GM23248 (cell line): Measurements from ENCODE around the gene YPEL1. TPM values are rescaled to one million over a fixed set of nuclear protein-coding genes. Genes with fewer than 3 reads are reported as not detected.

ENCODE experiments used
- DNase-seq: peaks from one replicate; pipeline ENCODE4 v3.0.0-alpha.2; 2015
- H2AFZ ChIP-seq: fragments of 200-600 bp; sonication (generic); 2 replicates; pipeline ENCODE4 v1.6.1; 2016; ENCODE audit warnings: antibody characterized with exemption
- H3F3A ChIP-seq: fragments of 200-600 bp; sonication (generic); 2 replicates; pipeline ENCODE4 v1.6.1; 2016; ENCODE audit warnings: mild to moderate bottlenecking, antibody characterized with exemption, mixed run types; ENCODE audit not compliant: insufficient read depth
- H3K27ac ChIP-seq: fragments of 200-600 bp; sonication (generic); 2 replicates; pipeline ENCODE4 v1.5.1; 2016; ENCODE audit warnings: mild to moderate bottlenecking
- H3K27me3 ChIP-seq: fragments of 200-600 bp; sonication (generic); replicated peaks from 2 replicates; pipeline ENCODE4 v1.6.1; 2016; ENCODE audit warnings: mild to moderate bottlenecking; ENCODE audit not compliant: insufficient read depth
- H3K36me3 ChIP-seq: fragments of 200-600 bp; sonication (generic); 2 replicates; pipeline ENCODE4 v1.6.1; 2016; ENCODE audit warnings: low read depth, mild to moderate bottlenecking
- H3K4me1 ChIP-seq: fragments of 200-600 bp; sonication (generic); 2 replicates; pipeline ENCODE4 v1.6.1; 2016; ENCODE audit warnings: mild to moderate bottlenecking; ENCODE audit not compliant: insufficient read depth
- H3K4me2 ChIP-seq: fragments of 200-600 bp; sonication (generic); one replicate; pipeline ENCODE4 v1.6.1; 2016; ENCODE audit warnings: mild to moderate bottlenecking; ENCODE audit not compliant: unreplicated experiment
- H3K4me3 ChIP-seq: fragments of 200-600 bp; sonication (generic); 2 replicates; pipeline ENCODE4 v1.5.1; 2016; ENCODE audit warnings: mild to moderate bottlenecking
- H3K79me2 ChIP-seq: fragments of 200-600 bp; sonication (generic); 2 replicates; pipeline ENCODE4 v1.6.1; 2016; ENCODE audit warnings: mild to moderate bottlenecking; ENCODE audit not compliant: insufficient read depth
- H3K9ac ChIP-seq: fragments of 200-600 bp; sonication (generic); 2 replicates; pipeline ENCODE4 v1.6.1; 2016; ENCODE audit warnings: mild to moderate bottlenecking
- H3K9me2 ChIP-seq: fragments of 200-600 bp; sonication (generic); 2 replicates; pipeline ENCODE4 v1.6.1; 2016; ENCODE audit warnings: mixed run types, mild to moderate bottlenecking, moderate library complexity; ENCODE audit not compliant: insufficient read depth
- H3K9me3 ChIP-seq: fragments of 200-600 bp; sonication (generic); one replicate; pipeline ENCODE4 v1.6.1; 2017; ENCODE audit warnings: low read depth
- H4K20me1 ChIP-seq: fragments of 200-600 bp; sonication (generic); 2 replicates; pipeline ENCODE4 v1.6.0; 2016; ENCODE audit not compliant: insufficient read depth
- EZH2 ChIP-seq: fragments of 200-600 bp; sonication (generic); IDR thresholded peaks from 2 replicates; pipeline ENCODE4 v1.6.1; 2018; ENCODE audit warnings: antibody characterized with exemption, mild to moderate bottlenecking; ENCODE audit not compliant: insufficient read depth, poor library complexity, severe bottlenecking
- EZH2phosphoT487 ChIP-seq: fragments of 200-600 bp; sonication (generic); IDR thresholded peaks from 2 replicates; pipeline ENCODE4 v1.6.1; 2018; ENCODE audit warnings: antibody characterized with exemption, moderate library complexity, mild to moderate bottlenecking, low read depth; ENCODE audit not compliant: insufficient read depth
- WGBS, 2 experiments: methylation state at CpG; one replicate each; pipeline ENCODE4 v1.1.6; 2015 to 2017; ENCODE audit warnings: low lambda C conversion rate in 2 of 2, low coverage in 1 of 2; ENCODE audit errors: missing lambda C conversion rate in 2 of 2; 5-methylcytosine and 5-hydroxymethylcytosine counted together
- in situ Hi-C: fragments of 300-500 bp; cut with MboI; formaldehyde crosslinking; loops from 2 replicates; pipeline ENCODE4 v1.15.0; 2020
- polyA plus RNA-seq: library from polyadenylated mRNA; unstranded; fragments of >200 nt; fragmentation: Nextera tagmentation; extraction: Ambion mirVana; gene quantifications from 2 replicates; pipeline ENCODE4 v1.2.1, GENCODE V29; 2016
- total RNA-seq: library from RNA; depleted of rRNA; stranded (reverse); fragments of >200 nt; shearing (Covaris generic); gene quantifications from 2 replicates; pipeline ENCODE4 v1.2.3, GENCODE V29; 2014; rRNA removed

Gene YPEL1, protein sequence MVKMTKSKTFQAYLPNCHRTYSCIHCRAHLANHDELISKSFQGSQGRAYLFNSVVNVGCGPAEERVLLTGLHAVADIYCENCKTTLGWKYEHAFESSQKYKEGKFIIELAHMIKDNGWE
- total RNA-seq (0.22 and 0.63 TPM in 2 replicates), polyA plus RNA-seq (0.47 and 1.1 TPM in 2 replicates)

DNA sequence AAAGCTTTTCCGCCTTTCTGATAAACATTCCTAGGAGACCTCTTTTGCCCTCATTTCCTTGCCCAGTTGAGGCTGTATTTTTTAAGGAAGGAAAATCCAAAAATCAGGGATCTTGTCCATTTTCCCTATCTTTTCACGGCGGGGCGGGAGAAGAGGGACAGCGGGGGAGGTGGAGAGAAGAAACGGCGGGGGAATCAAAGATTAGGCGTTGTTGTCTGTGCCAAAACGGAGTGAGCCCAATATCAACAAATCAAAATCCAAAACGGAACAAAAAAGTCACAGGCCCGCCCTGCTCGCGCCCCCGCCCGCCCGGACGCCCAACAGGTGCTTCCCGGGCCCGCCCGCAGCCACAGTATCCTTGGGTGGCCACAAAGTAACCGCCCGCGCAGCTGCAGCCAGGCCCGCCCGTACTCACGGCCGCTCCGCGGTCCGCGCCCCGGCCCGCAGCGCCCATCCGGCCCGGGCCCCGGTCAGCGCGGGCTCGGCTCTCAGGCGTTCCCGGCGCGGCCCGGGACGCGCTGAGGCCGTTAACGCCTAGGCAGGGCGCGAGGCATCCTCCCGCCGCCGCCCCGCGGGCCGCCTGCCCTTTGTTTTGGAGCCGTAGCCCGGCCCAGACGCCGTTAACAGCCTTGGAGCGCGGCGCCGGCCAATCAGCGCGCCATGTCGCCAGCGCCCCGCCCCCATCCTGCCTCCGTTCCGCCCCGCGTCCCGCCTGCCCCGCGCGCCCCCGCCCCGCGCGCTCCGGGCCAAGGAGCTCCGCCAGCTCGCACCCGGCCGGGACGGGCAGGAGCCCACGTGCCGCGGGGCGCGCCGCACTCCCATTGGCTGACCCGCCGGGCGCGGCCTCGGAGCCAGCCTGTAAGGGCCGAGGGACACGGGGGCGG is at the start of gene YPEL1:
YPEL1 (minus strand) TSS at position 595 of the 884 bp plus-strand sequence. CDS start 25,050 bp downstream, outside the sequence.
- Histone ChIP-seq H3K4me1 (0 out of 2 replicates have a peak, but pooled peaks cover 3% of the 10 kb centered on the region), H3K36me3 (no peaks in the 10 kb centered on the region), H3K9me3 (no peaks in the 10 kb centered on the region), H3K27ac (no peak within 1 kb of the TSS), H4K20me1 (no peaks in the 10 kb centered on the region), H3F3A (no peaks in the 10 kb centered on the region), H3K79me2 (no peaks in the 10 kb centered on the region), H3K9ac (peak within 1 kb of the TSS; percentile 43), H3K9me2 (no peaks in the 10 kb centered on the region), H3K4me2 (peak within 1 kb of the TSS; percentile 91), H2AFZ (peak within 1 kb of the TSS; percentile 83), H3K4me3 (peak within 1 kb of the TSS; percentile 76), H3K27me3 (peaks cover 4% of the 10 kb centered on the region; the same call in 1 of the 2 replicates)
- in situ Hi-C loops = no loop called here
- WGBS, 2 experiments = 2% methylated on average over 27 to 62 of the region's 102 CpGs
- no peak for TF ChIP-seq EZH2
- TF ChIP-seq EZH2phosphoT487 = no peak
- DNase-seq = peak; percentile 98

- TF ChIP-seq EZH2phosphoT487 (no peak), EZH2 (no peak)
- in situ Hi-C loops = no loop called here
- 87 to 91% methylated on average over 2 of the region's 2 CpGs for WGBS, 2 experiments
Observed at GRCh38 chr22:21780259-21780658, 44.7 kb upstream of the YPEL1 start.

GRCh38 chr22:21779444-21779843 is 43.9 kb upstream of the YPEL1 start:
- Histone ChIP-seq H3K4me2 (peak overlapping the region; percentile 0), H2AFZ (no peak overlapping the region), H3K27me3 (no peaks in the 10 kb centered on the region), H3K27ac (no peak overlapping the region), H3K9me2 (no peaks in the 10 kb centered on the region), H4K20me1 (peaks cover 6% of the 10 kb centered on the region; the same call in 1 of the 2 replicates), H3K79me2 (peaks cover 17% of the 10 kb centered on the region), H3F3A (peaks cover 22% of the 10 kb centered on the region; the same call in 1 of the 2 replicates), H3K4me3 (no peak overlapping the region), H3K36me3 (no peaks in the 10 kb centered on the region; the same call in 1 of the 2 replicates), H3K9ac (no peak overlapping the region), H3K9me3 (no peaks in the 10 kb centered on the region), H3K4me1 (peaks cover 14% of the 10 kb centered on the region)
- WGBS, 2 experiments = 49 to 56% methylated on average over 2 of the region's 2 CpGs
- TF ChIP-seq EZH2 (no peak), EZH2phosphoT487 (no peak)
- DNase-seq = peak; percentile 32
- in situ Hi-C loops = no loop called here

More at GRCh38 chr22:21780259-21780658, 44.7 kb upstream of the YPEL1 start:
- H3K9ac ChIP-seq = no peak overlapping the region
- DNase-seq = no peak
- no peaks in the 10 kb centered on the region for H3K9me3 ChIP-seq
- H3F3A ChIP-seq = peaks cover 22% of the 10 kb centered on the region; the same call in 1 of the 2 replicates
- peaks cover 14% of the 10 kb centered on the region for H3K4me1 ChIP-seq
- H3K27ac ChIP-seq = no peak overlapping the region
- H3K4me2 ChIP-seq = no peak overlapping the region
- H3K9me2 ChIP-seq = no peaks in the 10 kb centered on the region
- H2AFZ ChIP-seq = no peak overlapping the region
- peaks cover 6% of the 10 kb centered on the region; the same call in 1 of the 2 replicates for H4K20me1 ChIP-seq
- no peaks in the 10 kb centered on the region; the same call in 1 of the 2 replicates for H3K36me3 ChIP-seq
- H3K79me2 ChIP-seq = peaks cover 23% of the 10 kb centered on the region
- no peaks in the 10 kb centered on the region for H3K27me3 ChIP-seq
- no peak overlapping the region for H3K4me3 ChIP-seq

GRCh38 chr22:21778705-21779363 is 43.2 kb upstream of the YPEL1 start:
- H3K4me3 ChIP-seq = no peak overlapping the region
- H2AFZ ChIP-seq = no peak overlapping the region
- peak overlapping the region; percentile 0 for H3K4me2 ChIP-seq
- H3K27ac ChIP-seq = no peak overlapping the region
- in situ Hi-C loops = no loop called here
- peaks cover 14% of the 10 kb centered on the region for H3K4me1 ChIP-seq
- 56 to 59% methylated on average over 4 of the region's 4 CpGs for WGBS, 2 experiments
- peaks cover 16% of the 10 kb centered on the region for H3K79me2 ChIP-seq
- no peaks in the 10 kb centered on the region for H3K9me2 ChIP-seq
- peaks cover 6% of the 10 kb centered on the region; the same call in 1 of the 2 replicates for H4K20me1 ChIP-seq
- TF ChIP-seq EZH2 = no peak
- no peak for TF ChIP-seq EZH2phosphoT487
- no peaks in the 10 kb centered on the region for H3K27me3 ChIP-seq
- DNase-seq = peak; percentile 76
- H3K9me3 ChIP-seq = no peaks in the 10 kb centered on the region
- no peak overlapping the region for H3K9ac ChIP-seq
- no peaks in the 10 kb centered on the region; the same call in 1 of the 2 replicates for H3K36me3 ChIP-seq
- peaks cover 22% of the 10 kb centered on the region; the same call in 1 of the 2 replicates for H3F3A ChIP-seq
